A673 (cell line): ENCODE data around the gene RHEB. TPM values are rescaled to one million over a fixed set of nuclear protein-coding genes. Genes with fewer than 3 reads are reported as not detected.
A peak's percentile ranks its signal among the peaks of the same experiment; 100 is the strongest.

ENCODE experiments used
- BruUV-seq: library from RNA; stranded (reverse); fragments of 400-500 nt; replicated peaks from 2 replicates; lab custom pipeline; 2021; lab: Mats Ljungman, UMichigan
- CTCF ChIA-PET: fragments of 300-600 bp; sonication (Branson Sonifier 250); formaldehyde crosslinking; loops from one replicate; lab custom pipeline; 2022; ENCODE audit warnings: antibody characterized with exemption; lab: Charles Lee
- POLR2A ChIA-PET: fragments of 300-600 bp; sonication (Branson Sonifier 250); formaldehyde crosslinking; loops from one replicate; lab custom pipeline; 2022; ENCODE audit warnings: antibody characterized with exemption; ENCODE audit not compliant: low non-redundant PET; lab: Charles Lee
- DNase-seq: peaks from one replicate; pipeline ENCODE4 v3.0.0-alpha.2; 2015; ENCODE audit warnings: low spot score
- H3K27ac ChIP-seq: fragments of 200-600 bp; sonication (generic); 2 replicates; pipeline ENCODE4 v1.5.1; 2016; ENCODE audit warnings: mixed run types, low read depth, mild to moderate bottlenecking, mixed read lengths, antibody characterized with exemption, low read length; ENCODE audit not compliant: poor library complexity, severe bottlenecking
- H3K27me3 ChIP-seq: fragments of 200-600 bp; sonication (generic); replicated peaks from 2 replicates; pipeline ENCODE4 v1.6.1; 2017; ENCODE audit warnings: mixed run types, low read depth, mild to moderate bottlenecking, mixed read lengths, antibody characterized with exemption, low read length; ENCODE audit not compliant: insufficient read depth, poor library complexity
- H3K36me3 ChIP-seq: fragments of 200-600 bp; sonication (generic); 2 replicates; pipeline ENCODE4 v1.6.1; 2016; ENCODE audit warnings: mixed run types, mild to moderate bottlenecking, mixed read lengths, antibody characterized with exemption, low read length; ENCODE audit not compliant: insufficient read depth, poor library complexity, severe bottlenecking
- H3K4me1 ChIP-seq: fragments of 200-600 bp; sonication (generic); 2 replicates; pipeline ENCODE4 v1.6.1; 2017; ENCODE audit warnings: mixed run types, mild to moderate bottlenecking, mixed read lengths, antibody characterized with exemption, low read length; ENCODE audit not compliant: insufficient read depth, poor library complexity, severe bottlenecking
- H3K4me3 ChIP-seq: fragments of 200-600 bp; sonication (generic); 2 replicates; pipeline ENCODE4 v1.5.1; 2016; ENCODE audit warnings: low read depth, mixed run types, mild to moderate bottlenecking, mixed read lengths, low read length; ENCODE audit not compliant: poor library complexity, severe bottlenecking
- H3K9me3 ChIP-seq: fragments of 200-600 bp; sonication (generic); 2 replicates; pipeline ENCODE4 v1.6.1; 2016; ENCODE audit warnings: mixed run types, low read depth, mild to moderate bottlenecking, mixed read lengths, antibody characterized with exemption, low read length; ENCODE audit not compliant: poor library complexity, severe bottlenecking
- EZH2 ChIP-seq: fragments of 200-600 bp; sonication (generic); IDR thresholded peaks from 2 replicates; pipeline ENCODE4 v1.6.1; 2017; ENCODE audit warnings: borderline replicate concordance, low read depth, mild to moderate bottlenecking, mixed read lengths, antibody characterized with exemption, low read length; ENCODE audit not compliant: poor library complexity, severe bottlenecking
- intact Hi-C: fragments of 100-400 bp; cut with micrococcal nuclease; formaldehyde crosslinking; loops from one replicate; pipeline ENCODE4 v1.10.0; 2022; ENCODE audit not compliant: unreplicated experiment
- total RNA-seq: library from RNA; stranded (reverse); gene quantifications from 2 replicates; pipeline ENCODE4 v1.2.3, GENCODE V29; 2021
- TF ChIP-seq, protein P1 (sequence below): fragments of 300-800, 200-600 bp; sonication (generic); conservative IDR thresholded peaks from 2 replicates; pipeline ENCODE4 v1.5.1; 2017; ENCODE audit warnings: low read depth, mild to moderate bottlenecking, antibody characterized with exemption, low read length, moderate library complexity, mixed read lengths

Gene RHEB
- total RNA-seq, 1 experiment from 2014 or later = 136 TPM

DNA sequence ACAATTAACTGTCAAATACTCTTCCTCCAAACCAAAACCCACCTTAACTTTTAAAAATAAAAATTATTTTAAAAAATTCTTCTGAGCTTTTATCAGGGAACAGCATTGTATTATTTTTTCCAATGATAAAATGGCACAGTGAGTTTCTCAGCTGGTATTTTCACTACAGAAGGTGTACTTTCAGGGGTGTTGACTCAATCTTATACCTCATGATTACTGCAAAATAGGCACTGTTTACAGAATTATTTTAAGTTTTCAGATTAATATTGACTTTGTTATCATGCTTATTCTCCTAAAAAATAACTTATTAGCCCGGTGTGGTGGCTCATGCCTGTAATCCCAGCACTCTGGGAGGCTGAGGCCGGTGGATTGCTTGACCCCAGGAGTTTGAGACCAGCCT is 24.3 kb downstream of the RHEB start:
- ChIA-PET CTCF (no interaction called here), POLR2A (no interaction called here)
- no peak for DNase-seq
- Histone ChIP-seq H3K4me3 (no peak overlapping the region), H3K36me3 (peaks cover 5% of the 10 kb centered on the region), H3K27ac (no peak overlapping the region), H3K9me3 (no peaks in the 10 kb centered on the region), H3K4me1 (peaks cover 20% of the 10 kb centered on the region), H3K27me3 (no peaks in the 10 kb centered on the region)
- no peak for TF ChIP-seq EZH2
- TF ChIP-seq, protein P1, sequence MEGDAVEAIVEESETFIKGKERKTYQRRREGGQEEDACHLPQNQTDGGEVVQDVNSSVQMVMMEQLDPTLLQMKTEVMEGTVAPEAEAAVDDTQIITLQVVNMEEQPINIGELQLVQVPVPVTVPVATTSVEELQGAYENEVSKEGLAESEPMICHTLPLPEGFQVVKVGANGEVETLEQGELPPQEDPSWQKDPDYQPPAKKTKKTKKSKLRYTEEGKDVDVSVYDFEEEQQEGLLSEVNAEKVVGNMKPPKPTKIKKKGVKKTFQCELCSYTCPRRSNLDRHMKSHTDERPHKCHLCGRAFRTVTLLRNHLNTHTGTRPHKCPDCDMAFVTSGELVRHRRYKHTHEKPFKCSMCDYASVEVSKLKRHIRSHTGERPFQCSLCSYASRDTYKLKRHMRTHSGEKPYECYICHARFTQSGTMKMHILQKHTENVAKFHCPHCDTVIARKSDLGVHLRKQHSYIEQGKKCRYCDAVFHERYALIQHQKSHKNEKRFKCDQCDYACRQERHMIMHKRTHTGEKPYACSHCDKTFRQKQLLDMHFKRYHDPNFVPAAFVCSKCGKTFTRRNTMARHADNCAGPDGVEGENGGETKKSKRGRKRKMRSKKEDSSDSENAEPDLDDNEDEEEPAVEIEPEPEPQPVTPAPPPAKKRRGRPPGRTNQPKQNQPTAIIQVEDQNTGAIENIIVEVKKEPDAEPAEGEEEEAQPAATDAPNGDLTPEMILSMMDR = no peak
- intact Hi-C loops = no loop called here
- no TSS peak for BruUV-seq

DNA sequence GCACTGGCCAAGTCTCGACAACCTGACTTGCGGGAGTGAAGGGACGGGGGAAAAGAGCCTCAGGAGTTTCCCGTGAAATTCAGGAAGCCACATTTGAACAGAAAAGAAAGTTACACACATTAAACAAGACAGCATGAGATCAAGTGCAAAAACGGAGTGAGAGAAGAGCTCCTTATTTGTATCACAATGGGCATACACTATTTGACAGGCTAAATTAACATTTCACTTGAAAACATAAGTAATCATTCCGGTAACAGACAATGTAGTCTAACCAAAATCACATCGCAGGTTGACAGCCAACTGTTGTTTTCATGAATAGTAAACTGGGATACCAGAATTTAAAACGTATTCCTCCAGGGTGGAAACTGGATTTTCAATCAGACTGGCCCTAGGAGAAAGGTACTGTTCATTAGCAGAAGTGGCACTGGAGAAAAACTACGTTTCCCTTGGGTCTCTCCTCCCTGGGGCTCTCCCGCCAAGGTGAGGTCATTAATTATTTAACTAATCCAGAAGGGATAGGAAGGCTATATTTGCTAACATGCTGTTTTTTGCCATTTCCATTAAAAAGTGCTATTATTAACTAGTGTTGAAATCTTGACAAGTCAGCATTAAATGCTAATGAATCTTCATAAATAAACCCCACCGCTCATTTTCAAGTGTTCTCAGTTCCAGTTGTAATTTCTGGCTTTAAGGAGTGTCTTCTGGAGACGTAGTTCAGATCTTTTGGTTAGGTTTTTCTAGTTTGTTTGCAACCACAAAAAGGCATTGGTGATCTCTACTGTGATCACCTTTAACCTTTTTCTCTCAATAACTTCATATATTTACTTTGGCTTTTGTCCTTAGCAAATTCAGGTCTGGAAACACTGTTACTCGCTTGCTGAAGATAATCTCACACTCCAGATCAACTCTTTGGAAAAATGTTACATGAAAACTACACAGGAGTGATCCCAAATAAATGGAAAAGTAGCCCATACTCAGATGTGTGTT is 25.1 kb downstream of the RHEB start:
- H3K4me3 ChIP-seq = no peak overlapping the region
- intact Hi-C loops = no loop called here
- no peak overlapping the region for H3K27ac ChIP-seq

DNA sequence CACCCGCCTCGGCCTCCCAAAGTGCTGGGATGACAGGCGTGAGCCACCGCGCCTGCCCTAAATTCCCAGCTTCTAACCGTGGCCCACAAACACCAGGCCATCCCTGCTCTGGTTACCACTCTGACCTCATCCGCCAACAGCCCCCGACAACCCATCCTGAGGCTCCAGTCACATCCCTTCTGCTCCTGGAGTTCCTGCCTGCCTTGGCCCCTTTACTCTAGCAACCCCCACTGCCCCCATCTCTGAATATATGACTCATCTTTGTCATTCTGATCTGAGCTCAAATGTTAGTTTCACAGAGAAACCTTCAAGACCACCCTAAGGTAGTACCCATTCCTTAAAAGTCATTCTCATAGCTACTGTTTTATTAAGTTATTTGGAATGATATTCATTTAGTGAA is 26.6 kb downstream of the RHEB start:
- Histone ChIP-seq H3K36me3 (peaks cover 26% of the 10 kb centered on the region), H3K4me1 (peaks cover 20% of the 10 kb centered on the region), H3K27ac (no peak overlapping the region), H3K9me3 (no peaks in the 10 kb centered on the region), H3K27me3 (no peaks in the 10 kb centered on the region), H3K4me3 (no peak overlapping the region)
- BruUV-seq = no TSS peak
- no peak for TF ChIP-seq EZH2
- TF ChIP-seq, protein P1 = no peak
- CTCF ChIA-PET = no interaction called here
- POLR2A ChIA-PET = no interaction called here
- DNase-seq = no peak
- intact Hi-C loops = no loop called here

More for the DNA sequence above, 25.1 kb downstream of the RHEB start:
- peak; percentile 6 for DNase-seq
- POLR2A ChIA-PET = no interaction called here
- H3K36me3 ChIP-seq = peaks cover 13% of the 10 kb centered on the region
- TF ChIP-seq EZH2 = no peak
- TF ChIP-seq, protein P1 = no peak
- no TSS peak for BruUV-seq
- H3K9me3 ChIP-seq = no peaks in the 10 kb centered on the region
- CTCF ChIA-PET = no interaction called here
- peaks cover 20% of the 10 kb centered on the region for H3K4me1 ChIP-seq
- H3K27me3 ChIP-seq = no peaks in the 10 kb centered on the region
